Mammary epithelial cell (primary cell): ENCODE results near the gene CERS4.

ENCODE experiments used
- EZH2 ChIP-seq: IDR thresholded peaks from 2 replicates; pipeline ENCODE4 v1.6.1; 2012; ENCODE audit warnings: low read length, inconsistent platforms, borderline replicate concordance
- TF ChIP-seq, protein P1 (sequence below), 2 donors: IDR thresholded peaks in 1 of 2; conservative IDR thresholded peaks in 1 of 2; 2 replicates each; pipeline ENCODE4 v1.5.1; 2011 to 2012; ENCODE audit warnings: inconsistent platforms in 2 of 2, low read length in 2 of 2, mild to moderate bottlenecking in 2 of 2, control low read depth in 1 of 2, low read depth in 1 of 2; ENCODE audit not compliant: insufficient read depth in 1 of 2; ENCODE audit errors: extremely low read depth in 1 of 2

DNA sequence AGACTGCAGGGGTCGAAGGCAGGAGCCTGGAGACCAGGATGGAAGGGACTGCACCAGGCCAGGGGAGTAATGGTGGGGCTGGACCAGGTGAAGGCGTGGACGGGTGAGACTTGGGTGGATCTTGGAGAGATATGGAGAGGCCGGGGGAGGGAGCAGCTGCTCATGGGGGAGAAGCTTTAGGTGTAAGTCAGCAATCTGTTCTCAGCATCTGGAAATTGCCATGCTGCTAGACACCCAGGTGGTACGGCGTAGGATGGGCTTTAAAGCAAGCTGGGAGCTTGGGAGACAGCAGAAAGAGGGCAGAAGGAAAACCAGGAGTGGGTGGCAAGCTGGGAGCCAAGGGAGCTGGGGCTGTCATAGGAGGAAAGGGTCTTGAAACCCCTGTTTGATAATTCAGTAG is 3.0 kb downstream of the CERS4 start:
- TF ChIP-seq, protein P1, sequence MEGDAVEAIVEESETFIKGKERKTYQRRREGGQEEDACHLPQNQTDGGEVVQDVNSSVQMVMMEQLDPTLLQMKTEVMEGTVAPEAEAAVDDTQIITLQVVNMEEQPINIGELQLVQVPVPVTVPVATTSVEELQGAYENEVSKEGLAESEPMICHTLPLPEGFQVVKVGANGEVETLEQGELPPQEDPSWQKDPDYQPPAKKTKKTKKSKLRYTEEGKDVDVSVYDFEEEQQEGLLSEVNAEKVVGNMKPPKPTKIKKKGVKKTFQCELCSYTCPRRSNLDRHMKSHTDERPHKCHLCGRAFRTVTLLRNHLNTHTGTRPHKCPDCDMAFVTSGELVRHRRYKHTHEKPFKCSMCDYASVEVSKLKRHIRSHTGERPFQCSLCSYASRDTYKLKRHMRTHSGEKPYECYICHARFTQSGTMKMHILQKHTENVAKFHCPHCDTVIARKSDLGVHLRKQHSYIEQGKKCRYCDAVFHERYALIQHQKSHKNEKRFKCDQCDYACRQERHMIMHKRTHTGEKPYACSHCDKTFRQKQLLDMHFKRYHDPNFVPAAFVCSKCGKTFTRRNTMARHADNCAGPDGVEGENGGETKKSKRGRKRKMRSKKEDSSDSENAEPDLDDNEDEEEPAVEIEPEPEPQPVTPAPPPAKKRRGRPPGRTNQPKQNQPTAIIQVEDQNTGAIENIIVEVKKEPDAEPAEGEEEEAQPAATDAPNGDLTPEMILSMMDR (conservative IDR thresholded peaks at IDR 0.05 in 1 of 2, IDR thresholded peaks at IDR 0.05 in 1 of 2; ENCODE audit: extremely low read depth in 1 of 2, insufficient read depth in 1 of 2, low read depth in 1 of 2, low read length in 2 of 2), result no peak
- TF ChIP-seq EZH2, result no peak
